ENCODE data around the gene JAG2.

Gene JAG2

DNA sequence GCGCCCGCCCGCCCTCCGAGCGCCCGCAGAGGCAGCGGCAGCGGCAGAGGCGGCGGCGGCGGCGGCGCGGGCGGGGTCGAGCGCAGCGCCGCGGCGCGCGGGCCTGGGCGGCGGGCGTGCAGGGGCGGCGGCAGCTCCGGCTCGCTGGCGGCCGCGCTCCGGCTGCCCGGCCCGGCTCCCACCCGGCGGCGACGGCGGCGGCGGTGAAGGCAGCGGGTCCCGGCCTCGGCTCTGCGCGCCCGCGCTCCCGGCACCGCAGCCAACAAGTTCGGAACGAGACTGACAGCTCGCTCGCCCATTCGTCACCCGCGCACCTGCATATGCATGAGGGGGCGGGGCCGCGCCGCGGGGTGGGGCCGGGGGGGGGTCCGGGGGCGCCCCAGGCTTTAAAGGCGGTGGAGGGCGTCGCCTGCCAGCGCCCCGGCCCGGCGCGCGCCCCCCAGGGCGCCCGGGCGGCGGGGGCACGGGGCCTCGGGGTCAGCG lies at the start of gene JAG2:
JAG2 (minus strand) TSS at position 281 of the 483 bp plus-strand sequence. CDS start 356 bp downstream, outside the sequence.
- DNase-seq = peak; percentile 62

DNA sequence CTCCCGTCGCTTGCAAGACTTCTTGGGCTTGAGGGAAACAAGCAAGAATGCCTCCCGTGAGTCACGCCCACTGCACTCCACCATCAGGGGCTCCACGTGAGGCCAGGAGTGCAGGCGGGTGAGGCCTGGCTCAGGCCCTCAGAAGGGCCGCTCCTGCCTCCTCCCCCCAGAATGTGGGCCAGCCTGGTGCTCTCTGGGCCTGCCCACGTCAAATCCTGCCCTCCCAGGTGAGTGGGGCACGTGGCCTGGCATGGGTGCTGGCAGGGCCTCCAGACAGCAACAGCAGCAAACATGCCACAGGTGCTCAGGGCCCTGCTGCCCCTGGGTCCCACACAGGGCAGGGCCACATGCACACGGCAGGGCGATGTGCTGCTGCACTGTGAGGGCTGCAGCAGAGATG lies 49.2 kb upstream of the JAG2 start:
- DNase-seq = no peak

DNA sequence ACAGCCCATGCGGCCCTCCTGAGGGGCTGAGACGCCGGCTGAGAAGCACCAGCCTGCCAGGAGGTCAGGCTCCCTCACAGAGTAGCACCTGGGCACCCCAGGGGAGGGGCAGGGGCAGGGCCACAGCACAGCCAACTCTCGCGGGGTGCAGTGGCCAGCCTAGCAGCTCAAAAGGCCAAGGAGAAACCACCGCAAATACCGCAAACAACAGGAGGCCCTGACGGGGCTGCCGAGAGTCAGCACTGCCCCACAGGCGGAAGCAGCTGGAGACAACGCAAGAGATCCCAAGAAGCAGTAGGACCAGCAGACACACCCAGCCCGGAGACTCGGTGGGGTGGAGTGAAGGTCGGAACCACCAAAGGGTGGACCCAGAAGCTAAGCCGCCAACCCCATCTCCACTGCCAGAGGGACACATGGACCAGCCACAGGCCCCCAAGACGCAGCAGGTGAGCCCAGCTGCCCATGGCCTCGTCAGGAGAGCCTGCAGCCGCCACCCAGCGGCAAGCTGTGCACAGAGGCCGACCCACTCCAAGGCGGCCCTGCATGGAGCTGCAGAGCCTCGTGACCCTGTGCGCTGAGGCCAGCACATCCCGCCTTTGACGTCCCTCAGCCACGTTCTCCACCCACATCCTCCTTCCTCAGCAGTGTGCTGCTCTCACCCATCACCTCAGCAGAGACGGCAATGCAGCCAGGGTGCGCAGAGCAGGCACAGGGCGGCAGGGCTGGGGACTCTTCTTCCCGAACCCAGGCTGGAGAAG lies 48.1 kb upstream of the JAG2 start:
- DNase-seq = no peak

DNA sequence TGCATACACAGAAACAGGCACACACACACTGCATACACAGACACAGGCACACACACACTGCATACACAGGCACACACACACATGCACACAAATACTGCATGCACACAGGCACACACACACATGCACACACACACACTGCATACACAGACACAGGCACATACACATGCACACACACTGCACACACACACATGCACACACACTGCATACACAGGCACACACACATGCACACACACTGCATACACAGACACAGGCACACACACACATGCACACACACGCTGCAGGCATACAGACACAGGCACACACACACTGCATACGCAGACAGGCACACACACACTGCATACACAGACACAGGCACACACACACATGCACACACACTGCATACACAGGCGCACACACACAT lies 47.0 kb upstream of the JAG2 start:
- DNase-seq = no peak

DNA sequence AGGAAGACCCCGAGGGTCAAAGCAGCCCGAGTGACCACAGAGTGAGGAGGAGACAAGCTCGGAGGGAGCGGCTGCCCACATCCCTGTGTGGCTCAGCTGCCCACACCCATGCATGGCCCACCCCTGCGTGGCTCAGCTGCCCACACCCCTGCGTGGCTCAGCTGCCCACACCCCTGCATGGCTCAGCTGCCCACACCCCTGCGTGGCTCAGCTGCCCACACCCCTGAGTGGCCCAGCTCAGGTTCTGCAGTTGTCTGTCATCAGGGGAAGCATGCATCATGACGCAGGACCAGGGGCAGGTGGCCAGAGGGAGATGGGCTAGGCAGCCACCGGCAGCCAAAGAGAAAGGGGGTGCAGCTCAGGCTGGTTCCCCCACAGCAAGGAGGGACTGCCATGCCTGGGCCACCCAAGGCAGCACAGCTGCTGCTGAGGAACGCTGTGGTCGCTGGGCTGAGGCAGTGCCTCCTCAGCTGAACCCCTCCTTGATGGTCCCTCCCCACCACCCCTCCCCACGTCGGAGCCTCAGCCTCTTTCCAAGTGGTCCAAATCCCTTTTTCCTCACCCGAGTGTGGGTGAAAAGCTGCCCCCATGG lies 45.8 kb upstream of the JAG2 start:
- no peak for DNase-seq

DNA sequence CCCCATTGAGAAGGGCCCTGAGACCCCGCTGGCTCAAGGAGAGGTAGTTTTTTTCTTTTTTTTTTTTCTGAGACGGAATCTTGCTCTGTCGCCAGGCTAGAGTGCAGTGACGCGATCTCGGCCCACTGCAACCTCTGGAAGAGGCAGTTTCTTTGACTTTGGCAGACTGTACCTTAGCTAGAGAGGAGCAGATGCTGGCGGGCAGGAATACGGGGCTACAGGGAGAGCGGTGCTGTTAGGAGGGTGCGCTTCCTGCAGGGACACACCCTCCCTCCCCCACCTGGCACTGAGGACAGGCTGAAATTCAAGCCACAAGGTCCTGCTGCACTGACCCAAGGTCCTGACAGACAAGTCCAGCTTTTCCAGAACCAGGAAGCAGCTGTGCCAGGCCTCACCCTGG lies 44.8 kb upstream of the JAG2 start:
- DNase-seq = no peak

DNA sequence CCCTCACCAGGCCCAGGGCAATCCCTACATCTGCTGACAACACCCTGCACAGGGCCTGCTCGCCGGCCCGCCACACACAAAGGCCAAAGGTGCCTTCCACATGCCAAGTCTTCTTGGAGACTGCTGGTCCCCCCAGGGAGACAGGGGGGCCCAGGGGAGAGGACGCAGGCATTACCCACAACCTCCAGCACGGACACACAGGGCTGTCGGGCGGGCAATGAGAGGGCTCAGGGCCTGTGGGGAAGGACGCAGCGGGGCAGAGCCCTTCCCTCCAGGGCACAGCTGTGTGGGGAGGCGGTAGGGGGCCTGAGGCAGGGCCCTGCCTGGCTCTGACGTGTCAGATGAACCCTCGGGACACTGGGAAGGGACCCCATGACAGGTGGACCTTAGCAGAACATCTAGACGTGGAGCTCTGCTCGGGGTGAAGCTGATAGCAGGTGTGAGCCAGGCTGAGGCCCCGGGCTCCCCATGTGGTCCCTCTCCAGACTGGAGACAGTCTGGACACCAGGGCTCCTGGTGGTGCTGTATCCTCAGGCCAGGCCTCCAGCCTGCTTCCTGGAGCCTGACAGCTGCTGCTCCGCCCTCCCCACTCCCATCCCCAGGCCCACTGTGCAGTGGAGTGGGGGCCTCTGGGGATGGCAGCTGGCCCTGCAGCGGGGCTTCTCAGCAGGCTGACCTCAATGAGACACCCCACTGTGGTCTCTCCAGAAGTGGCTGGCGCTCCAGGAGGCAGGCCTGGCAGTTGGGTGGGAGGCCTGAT lies 44.1 kb upstream of the JAG2 start:
- DNase-seq = no peak

DNA sequence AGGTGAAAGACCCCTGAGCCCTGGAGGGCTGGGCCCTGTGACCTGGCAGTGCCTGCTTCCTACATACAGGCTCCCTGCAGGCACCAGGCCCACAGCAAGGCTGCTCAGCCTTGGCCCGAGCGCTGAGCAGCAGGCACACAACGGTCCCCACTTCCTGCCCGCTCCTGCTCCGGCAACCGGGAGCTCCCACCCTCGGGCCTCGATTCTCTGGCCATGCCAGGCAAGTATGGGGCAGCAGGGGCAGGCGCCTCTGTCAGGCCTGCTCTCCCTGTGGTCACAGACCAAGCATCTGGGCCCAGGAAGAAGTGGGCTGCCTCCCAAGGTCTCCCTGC lies 43.1 kb upstream of the JAG2 start:
- DNase-seq = no peak

DNA sequence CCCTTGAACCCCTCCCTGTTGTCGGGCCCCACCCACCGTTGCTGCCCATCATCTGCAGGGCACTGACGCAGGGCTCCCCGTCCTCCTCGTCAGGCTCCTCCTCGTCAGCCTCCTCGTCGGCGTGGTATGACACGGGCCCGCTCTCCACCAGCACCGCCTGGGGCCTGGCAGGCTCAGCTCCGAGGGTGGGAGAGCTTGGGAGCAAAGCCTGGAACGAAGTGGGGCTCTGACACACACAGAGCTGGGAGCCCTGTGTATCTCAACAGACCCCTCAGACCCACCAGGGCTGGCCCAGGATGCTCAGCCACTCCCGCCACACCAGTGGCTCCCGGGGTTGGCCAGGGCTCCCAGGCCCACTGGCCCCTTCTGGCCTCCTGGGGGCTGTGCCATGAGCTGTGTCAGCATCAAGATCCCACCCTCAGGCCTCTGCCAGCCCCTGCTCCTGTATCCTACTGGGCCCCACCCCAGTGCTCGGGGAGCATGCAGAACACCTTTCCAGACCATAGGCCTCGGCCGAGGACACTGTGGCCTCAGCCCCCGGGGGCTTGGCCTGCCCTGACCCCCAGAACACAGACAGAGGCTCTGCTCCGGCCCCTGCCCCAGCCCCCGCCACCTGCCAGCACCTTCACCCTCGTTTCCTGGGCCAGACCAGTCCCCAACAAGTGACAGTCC lies 42.6 kb upstream of the JAG2 start:
- DNase-seq = no peak

DNA sequence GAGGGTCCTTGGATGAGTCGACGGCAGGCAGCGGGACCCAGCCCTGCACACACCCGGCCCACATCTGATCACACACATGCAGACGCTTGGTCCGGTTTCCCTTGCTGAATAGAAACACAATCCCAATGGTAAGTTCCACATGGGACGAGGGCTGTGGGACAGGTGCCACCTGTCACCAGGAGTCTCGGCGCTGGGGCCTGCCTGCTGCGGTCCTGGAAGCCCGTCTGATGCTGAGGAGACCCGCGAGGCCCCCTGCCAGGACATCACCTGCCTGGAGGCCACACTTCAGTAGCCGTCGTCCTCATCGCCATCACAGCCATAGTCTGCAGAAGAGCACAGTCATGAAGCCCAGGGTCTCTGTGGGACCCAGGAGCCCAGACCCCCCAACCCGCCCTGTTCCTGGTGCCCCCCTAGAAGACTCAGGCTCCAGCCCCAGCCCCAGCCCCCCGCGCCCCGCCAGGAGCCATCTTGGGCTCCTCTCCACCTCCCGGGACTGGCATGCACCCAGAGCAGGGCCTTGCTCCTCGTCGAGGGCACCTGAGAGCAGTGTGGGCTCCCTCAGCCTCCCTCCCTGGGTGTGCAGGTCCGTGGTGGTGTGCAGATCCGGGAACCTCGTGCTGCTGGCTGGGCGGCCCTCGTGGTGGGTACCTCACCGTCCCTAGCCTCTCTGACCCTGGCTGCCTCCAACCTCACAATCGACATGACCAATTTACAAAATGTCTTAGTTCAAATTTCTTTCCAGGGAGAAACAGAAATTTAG lies 41.9 kb upstream of the JAG2 start:
- no peak for DNase-seq

DNA sequence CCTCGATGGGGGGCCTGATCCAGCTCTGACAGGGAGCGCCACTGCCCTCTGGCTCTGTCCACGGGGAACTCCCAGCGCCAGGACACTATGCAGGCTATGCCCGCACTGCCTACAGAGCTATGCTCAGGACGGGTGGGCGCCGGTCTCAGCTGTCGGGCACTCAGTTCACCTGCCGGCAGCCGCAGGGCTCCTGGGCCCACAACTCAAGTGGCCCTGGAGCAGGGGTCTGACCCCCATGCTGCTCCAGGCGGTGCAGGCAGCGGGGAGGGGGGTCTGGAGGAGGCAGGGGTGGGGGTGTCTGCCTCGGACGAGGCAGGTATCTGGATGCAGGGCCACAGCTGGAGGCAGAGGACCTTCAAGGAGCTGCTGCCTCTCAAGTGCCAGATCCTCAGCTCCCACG lies 41.1 kb upstream of the JAG2 start:
- DNase-seq = no peak

DNA sequence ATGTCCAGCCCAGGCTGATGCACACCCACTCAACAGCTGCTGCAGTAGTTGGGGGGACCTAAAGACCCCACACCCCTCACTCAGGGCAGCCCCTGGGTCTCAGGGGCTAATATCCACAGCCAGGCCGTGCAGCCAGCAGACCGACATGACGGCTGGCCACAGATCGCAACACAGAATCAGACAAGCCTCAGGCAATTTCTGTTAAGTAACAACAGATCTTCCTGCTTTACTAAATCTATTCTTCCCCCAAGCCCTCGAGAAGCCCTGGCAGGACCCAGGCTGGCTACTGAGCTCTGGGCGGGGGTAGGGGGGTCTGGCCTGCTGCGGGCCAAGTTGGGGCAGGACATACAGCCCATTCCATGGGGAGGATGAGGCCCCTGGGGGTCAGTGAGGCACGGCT lies 40.5 kb upstream of the JAG2 start:
- DNase-seq = no peak

DNA sequence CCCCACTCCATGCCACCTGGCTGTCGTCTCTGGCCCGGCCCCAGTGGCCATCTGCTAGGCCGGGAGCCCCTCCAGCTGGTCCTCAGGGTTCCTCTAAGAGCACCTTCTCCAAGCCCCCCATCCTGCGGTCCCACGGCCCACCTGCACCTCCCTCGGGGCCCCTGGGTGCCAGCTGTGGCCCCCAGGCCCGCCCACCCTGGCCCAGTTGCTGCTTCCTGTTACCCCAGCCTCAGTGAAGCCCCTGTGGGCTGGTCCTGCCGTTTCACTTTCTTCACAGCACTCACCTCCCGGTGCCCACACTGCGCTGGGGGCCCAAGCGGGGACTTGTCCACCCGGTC lies 40.1 kb upstream of the JAG2 start:
- no peak for DNase-seq

DNA sequence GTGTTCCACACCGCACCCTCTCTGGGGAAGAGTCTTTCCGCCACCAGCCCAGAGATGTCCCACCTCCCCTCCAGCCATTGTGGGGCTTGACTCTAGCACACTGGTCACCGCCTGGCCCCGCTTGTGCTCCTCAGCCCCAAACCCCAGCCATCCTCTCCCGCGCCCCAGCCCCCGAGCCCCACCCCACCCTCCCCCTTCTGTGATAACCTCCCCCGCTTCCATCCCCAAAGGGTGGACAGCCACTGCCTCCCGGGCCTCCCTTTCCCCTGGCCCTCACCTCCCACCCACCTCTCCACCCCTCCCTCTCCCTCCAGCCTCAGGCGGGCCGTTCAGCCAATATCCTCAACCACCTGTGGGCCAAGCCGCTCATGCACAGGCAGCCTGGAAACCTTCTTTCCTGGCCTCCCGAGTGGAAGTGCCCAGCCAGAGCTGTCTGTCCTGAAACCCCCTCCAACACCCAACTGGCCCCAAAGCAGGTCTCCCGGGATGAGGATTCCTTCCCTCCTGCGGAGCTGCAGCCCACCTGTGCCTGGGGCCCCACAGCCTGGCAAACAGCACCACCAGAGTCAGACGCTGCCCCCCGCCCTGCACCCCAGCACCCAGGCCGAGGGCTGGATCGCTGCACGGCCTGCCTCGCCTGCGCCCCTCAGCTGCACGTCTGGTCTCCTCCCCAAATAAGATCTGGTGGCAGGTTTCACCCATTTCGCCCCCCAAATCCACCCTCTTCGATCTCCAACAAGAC lies 39.6 kb upstream of the JAG2 start:
- DNase-seq = no peak

DNA sequence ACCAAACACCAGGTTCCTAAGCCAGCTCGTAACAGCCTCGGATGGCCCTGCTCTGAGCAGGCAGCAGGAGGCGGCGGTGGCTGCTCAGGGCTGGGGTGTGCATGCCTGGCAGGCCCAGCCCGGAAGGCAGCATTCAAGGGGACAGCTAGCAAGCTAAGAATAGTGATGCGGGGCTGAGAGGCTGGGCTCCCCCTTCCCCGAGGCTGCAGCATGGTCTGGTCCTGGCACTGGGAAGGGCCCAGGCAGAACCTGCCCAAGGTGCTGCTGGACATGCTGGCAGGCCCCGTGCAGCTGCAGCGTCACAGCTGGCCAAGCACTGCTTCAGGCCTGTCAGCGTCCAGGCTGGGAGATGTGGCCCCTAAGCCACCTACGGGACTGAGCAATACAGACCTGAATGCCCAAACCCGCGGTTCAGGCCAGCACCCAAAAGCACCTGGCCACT lies 38.9 kb upstream of the JAG2 start:
- no peak for DNase-seq

DNA sequence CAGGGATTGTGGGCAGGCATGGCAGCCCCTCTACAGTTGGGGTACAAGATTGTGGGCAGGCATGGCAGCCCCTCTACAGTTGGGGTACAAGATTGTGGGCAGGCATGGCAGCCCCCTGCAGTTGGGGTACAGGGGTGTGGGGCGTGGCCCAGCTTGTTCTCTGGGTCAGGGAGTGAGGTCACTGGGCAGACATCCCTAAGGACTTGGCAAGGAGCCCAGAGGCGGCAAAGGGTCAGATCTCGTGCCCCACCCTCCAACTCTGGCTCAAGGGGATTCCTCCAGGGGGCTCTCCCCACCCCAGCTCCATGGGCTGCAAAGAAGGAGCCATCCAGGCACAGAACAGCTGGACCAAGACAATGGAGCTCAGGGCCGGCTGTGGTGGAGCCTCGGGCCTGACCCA lies 38.3 kb upstream of the JAG2 start:
- no peak for DNase-seq

DNA sequence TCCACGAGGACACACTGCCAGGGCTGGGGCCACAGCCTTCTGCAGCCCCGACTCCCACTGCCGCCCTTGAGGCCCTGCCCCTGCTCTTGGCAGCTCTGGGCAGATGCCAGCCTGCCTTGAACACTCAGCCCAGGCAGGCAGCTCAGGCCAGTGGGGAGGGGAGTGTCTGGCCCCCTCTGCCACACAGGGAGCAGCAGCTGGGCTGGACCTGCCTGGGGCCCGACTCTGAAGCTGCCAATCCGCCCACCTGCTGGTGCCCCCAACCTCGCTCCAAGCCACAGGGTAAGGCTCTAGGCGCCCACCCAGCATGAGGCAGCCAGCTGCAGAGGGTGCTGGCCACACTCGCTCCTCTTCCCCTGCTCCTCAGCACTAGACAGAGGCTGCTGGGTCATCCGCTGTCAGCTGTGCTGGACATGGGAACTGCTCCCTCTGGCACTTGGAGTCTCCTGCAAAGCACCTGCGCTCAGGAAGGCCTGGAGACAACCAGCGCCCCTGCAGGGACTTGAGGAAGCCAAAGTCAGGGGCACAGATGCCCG lies 37.2 kb upstream of the JAG2 start:
- no peak for DNase-seq

DNA sequence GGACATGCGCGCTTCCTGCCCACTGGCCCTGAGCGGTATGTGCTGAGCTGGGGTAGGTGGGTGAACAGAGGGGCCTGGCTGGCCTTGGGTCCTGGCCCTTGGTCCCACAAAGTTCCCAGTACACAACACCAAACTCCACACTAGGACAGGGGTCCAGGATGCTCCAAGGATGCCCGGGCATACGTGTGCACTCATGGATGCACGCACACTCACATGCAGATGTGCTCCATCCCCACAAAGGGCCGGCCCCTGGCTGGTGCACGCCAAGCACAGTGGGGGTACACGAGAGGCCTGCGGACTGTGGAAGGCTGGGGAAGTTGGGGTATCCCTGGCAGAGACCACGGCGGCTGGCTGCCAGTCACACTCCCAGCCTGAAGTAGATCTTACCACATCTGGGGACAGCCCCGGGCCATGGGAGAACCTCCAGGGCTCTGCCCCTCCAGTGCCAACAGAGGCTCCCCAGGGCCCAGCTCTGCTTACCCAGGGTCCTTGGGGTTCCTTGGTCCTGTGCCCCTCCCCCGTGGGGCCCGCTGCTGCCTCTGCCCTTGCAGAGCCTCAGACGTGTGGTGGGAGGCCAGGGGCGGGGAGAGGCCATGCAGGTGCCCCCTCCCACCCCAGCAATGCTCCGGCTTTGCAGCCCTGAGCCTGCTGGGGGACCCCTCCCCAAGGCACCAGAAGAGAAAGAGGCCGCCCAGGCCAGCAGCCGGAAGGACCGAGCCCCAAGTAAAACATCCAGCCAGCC lies 36.5 kb upstream of the JAG2 start:
- DNase-seq = no peak

DNA sequence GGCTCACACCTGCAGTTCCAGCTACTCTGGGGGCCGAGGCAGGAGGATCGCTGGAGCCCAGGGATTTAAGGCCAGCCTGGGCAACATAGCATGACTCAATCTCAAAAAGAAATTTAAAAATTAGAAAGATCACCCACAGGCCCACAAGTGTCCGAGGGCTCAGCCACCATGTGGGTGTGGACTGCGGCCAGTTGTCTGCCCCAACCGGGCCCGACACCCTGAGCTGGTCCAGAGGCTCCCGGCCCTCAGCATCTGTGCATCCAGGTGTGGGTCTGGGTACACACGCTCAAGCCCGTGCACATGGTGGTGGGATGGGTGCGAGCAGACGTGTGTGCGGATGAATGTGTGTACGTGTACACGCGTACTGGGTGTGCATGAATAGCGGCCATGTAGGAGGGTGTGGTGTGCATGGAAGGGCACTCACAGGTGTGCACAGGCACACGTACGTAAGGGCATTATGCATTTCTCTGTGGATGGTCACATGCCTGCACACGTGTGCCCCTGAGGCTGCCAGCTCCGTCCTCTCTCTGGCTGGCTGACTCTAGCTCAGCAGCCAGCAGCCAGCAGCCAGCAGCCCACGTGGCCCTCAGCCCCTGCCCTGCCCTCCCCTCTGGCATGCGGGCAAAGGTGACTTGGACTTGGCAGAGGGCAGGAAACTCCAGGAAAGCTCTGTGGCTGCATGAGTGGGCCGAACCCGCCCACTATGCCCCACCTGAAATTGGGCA lies 35.8 kb upstream of the JAG2 start:
- DNase-seq = no peak

DNA sequence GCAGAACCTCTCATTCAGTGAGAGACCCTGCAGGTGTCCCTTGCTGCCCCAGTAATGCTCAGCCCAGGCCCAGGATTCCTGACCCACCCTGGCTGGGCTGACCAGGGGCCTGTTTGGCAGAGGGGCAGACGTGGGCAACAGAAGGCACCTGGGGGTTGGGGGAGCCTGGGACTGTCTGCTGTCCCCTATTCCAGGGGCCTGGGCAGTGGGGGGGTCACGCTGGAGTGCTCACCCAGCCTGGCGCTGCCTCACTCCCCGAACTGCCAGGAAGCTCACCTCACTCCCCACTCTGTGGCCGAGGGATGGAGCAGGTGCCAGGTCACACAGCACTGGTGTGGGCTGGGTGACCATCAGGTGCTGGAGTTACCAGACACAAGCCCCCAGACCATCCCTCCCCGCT lies 35.1 kb upstream of the JAG2 start:
- DNase-seq = no peak
